Measurements from ENCODE around the gene TRMT2A.
"Not testable (repeated sequence)": the region's sequence is repeated elsewhere in the genome, so short reads cannot be mapped to it uniquely, and the experiment has no call there.

Gene TRMT2A, protein sequence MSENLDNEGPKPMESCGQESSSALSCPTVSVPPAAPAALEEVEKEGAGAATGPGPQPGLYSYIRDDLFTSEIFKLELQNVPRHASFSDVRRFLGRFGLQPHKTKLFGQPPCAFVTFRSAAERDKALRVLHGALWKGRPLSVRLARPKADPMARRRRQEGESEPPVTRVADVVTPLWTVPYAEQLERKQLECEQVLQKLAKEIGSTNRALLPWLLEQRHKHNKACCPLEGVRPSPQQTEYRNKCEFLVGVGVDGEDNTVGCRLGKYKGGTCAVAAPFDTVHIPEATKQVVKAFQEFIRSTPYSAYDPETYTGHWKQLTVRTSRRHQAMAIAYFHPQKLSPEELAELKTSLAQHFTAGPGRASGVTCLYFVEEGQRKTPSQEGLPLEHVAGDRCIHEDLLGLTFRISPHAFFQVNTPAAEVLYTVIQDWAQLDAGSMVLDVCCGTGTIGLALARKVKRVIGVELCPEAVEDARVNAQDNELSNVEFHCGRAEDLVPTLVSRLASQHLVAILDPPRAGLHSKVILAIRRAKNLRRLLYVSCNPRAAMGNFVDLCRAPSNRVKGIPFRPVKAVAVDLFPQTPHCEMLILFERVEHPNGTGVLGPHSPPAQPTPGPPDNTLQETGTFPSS

DNA sequence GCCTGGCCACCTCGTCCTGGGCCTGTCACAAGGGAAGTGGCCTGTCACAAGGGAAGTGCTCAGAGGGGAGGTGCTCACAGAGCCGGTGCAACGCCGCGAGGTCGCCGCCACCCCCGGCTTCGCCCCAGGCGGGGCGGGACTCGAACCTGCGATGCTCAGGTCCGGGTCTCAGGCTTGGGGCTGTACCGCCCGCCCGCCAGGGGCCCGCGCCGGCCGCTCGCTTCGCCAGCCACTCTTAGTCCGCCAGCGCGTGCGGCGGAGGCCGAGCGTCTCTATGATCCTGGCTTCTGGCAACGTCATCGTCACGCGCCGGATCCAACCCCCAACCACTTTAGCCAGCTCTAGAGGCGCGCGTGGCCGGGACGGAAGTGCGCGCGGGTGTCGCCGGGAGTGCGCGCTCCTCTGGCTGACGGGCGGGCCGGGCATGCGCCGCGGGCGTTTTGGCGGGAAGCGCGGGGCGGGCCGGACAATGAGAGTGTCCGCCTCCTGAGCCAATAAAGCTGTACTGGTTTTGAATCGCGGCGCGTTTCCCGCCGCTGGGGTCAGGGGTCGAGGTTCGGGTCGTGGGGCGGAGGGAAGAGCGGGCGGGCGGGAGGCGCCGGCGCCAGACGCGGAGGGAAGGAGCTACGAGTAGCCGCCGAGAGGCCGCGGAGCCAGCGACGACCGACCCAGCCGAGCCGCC, at the start of gene TRMT2A:
TRMT2A (minus strand) TSS at position 276 of the 682 bp plus-strand sequence. CDS start 320 bp downstream, outside the sequence.
- peak; percentile 91 to 95 for DNase-seq (ENCODE audit: extremely low read depth in 1 of 2, low read depth in 1 of 2)

- no peak for DNase-seq (ENCODE audit: extremely low read depth in 1 of 2, low read depth in 1 of 2)
Observed at GRCh38 chr22:20166703-20167102, 49.7 kb upstream of the TRMT2A start.

DNA sequence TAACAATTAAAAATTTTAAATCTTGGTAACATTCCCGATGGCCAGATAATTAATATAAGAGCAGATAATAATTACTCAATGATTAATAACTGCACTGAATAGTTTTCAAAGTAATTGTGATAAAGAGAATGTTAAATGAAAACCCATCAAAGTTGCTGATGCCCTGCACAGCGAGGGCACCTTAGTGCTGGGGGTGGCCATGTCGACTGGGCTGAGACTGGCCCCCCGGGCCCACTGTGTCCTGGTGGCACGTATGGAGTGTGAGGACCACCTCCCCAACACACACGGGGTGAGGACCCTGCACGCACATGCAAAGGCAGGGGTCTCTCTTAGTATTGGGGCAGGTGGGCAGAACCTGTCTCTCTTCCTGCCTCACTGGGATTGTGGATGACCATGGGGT, 48.9 kb upstream of the TRMT2A start:
- DNase-seq (ENCODE audit: extremely low read depth in 1 of 2, low read depth in 1 of 2): no peak

DNA sequence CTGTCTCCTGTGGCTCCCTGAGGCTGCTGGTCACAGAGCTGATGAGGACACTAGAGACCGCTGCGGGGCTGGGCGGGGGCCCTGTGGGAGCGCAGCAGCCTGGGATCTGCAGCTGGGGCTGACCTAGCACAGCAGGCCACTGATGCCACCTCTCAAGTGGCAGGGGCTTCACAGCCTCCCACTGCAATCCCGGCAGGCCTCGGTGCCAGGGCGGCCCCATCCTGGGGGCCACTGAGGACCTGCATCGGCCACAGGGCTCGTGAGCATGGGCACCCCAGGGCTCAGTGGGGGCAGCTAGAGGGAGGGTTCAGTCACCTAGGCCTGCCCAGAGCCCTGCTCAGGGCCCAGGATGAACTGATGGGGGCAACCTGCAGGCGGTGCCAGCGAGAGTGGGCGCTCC, 48.4 kb upstream of the TRMT2A start:
- no peak for DNase-seq (ENCODE audit: extremely low read depth in 1 of 2, low read depth in 1 of 2)

GRCh38 chr22:20164863-20165262, 47.8 kb upstream of the TRMT2A start:
- DNase-seq (ENCODE audit: extremely low read depth in 1 of 2, low read depth in 1 of 2): no peak

- no peak for DNase-seq (ENCODE audit: extremely low read depth in 1 of 2, low read depth in 1 of 2)
Observed at GRCh38 chr22:20160041-20160440, 43.0 kb upstream of the TRMT2A start.

GRCh38 chr22:20159531-20159930, 42.5 kb upstream of the TRMT2A start:
- not testable (repeated sequence) for DNase-seq (ENCODE audit: extremely low read depth in 1 of 2, low read depth in 1 of 2)

DNA sequence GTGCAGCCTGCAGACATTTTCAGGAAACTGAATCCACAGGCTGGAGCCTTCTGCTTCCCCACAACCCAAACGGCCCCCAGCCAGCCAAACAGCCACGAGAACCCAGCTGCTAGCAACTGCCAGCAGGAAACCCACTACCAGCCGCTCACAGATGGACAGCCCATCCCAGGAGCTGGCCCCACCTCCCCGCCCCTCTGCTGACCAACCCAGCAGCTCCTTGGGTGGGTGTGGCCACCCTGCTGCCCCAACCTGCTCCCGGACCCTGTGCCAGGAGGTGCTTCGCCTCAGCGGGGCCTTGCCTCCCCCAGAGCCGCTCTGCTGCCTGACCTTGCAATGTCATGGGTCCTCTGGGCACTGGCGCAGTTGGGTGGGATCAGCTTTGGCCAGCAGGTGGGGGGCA, 42.0 kb upstream of the TRMT2A start:
- no peak for DNase-seq (ENCODE audit: extremely low read depth in 1 of 2, low read depth in 1 of 2)

DNA sequence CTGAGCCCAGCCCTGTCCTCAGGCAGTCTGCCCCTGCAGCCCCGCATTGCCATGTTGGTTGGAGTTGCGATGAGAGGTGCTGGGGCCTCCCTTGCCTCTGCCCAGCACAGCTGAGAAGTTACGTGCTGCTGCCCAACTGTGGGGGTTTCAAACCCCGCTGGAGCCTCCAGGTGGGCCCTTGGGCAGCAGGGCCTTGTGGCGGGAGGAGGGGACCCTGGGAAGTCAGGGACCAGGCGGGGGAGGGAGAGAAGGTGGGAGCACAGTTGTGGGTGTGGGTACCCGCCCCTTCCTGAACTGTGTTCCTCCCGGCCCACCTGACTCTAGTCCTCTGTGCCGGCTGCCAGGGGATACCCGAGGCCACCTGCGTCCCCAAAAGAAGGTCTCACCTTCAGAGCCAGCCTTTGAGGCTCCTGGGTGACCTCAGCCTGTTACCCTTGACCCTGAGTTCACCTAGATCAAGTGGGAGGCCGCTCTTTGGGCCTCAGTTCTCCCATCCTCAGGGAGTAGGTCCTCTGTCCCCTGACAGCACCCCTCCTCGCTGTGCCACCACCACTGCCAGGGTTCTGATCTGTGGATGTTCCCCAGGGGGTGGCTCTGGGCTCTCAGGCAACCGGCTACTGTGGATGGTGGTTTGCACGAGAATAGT, 41.5 kb upstream of the TRMT2A start:
- no peak for DNase-seq (ENCODE audit: extremely low read depth in 1 of 2, low read depth in 1 of 2)

- DNase-seq (ENCODE audit: extremely low read depth in 1 of 2, low read depth in 1 of 2): no peak
Observed at GRCh38 chr22:20157430-20158183, 40.6 kb upstream of the TRMT2A start.

DNA sequence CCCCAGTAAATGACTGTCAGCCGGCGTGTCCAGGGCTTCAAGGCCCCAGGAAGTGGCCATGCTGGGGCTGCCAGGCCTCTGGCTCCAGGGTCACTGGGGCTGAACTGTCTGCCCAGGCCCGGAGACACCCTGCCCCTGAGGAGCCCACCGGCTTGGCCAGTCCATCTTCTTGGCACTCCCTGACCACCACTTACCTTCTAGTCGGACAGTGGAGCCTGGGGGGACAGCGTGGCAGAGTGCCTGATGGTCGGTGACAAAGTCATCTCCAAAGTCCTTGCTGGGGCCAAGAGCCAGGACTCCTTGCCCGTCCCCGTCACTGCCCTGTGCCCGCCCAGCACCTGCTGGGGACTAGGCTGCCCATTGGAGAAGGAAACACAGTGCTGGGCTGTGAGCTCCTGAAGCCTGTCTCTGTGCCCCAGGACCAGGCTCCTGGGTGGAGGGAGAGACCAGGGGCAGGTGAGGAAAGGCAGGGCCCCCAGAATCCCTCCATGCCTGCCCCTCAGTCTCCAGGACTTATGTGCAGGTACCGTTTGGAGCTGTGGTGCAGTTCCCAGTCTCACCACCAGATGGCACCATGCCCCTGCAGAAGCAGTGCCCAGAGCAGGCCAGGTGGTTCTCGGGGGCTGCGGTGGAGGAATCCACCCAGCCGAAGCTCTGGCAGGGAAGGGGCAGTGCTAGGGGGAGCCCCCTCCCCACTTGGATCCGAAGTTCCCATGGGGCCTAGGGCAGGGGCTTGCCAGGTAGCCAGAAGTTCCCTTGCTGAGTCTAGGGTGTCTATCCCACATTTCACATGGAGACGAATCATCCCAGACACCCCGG, 39.8 kb upstream of the TRMT2A start:
- DNase-seq (ENCODE audit: extremely low read depth in 1 of 2, low read depth in 1 of 2): peak; percentile 68 to 86

GRCh38 chr22:20156042-20156389, 39.0 kb upstream of the TRMT2A start:
- no peak for DNase-seq (ENCODE audit: extremely low read depth in 1 of 2, low read depth in 1 of 2)

DNA sequence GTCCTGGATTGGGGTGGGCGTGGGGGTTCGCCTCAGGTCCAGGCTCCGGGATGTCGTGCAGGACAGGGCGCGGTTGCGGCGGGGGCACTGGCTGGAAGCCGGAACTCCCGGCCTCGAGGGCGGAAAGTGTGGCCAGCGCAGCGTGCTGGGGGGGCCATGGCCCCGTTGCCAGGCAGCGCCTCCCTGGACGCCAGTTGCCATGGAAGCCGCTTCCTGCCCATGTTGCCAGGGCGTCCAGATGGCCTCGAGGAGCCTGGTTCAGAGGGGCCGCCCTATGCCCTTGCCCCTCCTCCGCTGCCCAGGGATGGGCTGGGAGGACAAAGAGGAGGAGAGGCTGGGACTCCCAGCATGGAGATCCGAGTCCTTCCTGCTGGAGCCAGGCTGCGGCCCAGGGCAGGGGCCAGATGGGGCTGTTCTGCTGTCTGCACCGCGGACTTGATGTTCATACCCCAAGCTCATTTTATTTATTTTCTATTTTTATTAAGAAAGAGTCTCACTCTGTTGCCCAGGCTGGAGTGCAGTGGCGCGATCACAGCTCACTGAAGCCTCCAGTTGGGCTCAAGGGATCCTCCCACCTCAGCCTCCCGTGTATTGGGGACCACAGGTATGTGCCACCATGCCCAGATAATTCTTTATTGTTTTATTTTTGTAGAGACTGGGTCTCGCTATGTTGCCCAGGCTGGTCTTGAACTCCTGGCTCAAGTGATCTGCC, 38.5 kb upstream of the TRMT2A start:
- DNase-seq (ENCODE audit: extremely low read depth in 1 of 2, low read depth in 1 of 2): no peak

- DNase-seq (ENCODE audit: extremely low read depth in 1 of 2, low read depth in 1 of 2): no peak
Observed at GRCh38 chr22:20154602-20155187, 37.7 kb upstream of the TRMT2A start.

GRCh38 chr22:20153945-20154344, 36.9 kb upstream of the TRMT2A start:
- no peak for DNase-seq (ENCODE audit: extremely low read depth in 1 of 2, low read depth in 1 of 2)

GRCh38 chr22:20152464-20152890, 35.5 kb upstream of the TRMT2A start:
- DNase-seq (ENCODE audit: extremely low read depth in 1 of 2, low read depth in 1 of 2): no peak

GRCh38 chr22:20151276-20151588, 34.2 kb upstream of the TRMT2A start:
- no peak for DNase-seq (ENCODE audit: extremely low read depth in 1 of 2, low read depth in 1 of 2)

GRCh38 chr22:20150381-20151275, 33.6 kb upstream of the TRMT2A start, which contains the start of gene CCDC188:
TSS of gene CCDC188 (minus strand) at chr22:20151055. CDS start at chr22:20150986, 69 bp downstream.
- no peak for DNase-seq (ENCODE audit: extremely low read depth in 1 of 2, low read depth in 1 of 2)

All from activated CD8-positive, alpha-beta memory T cell treated with anti-CD3 and anti-CD28 coated beads for 1 hour (primary cell).